Fibroblast of pulmonary artery (primary cell): ENCODE data around the gene BPGM.

Experiments used
- DNase-seq: peaks from one replicate; pipeline ENCODE4 v3.0.0-alpha.2; 2010; ENCODE audit warnings: low read depth
- H3K4me3 ChIP-seq: replicated peaks from 2 replicates; pipeline ENCODE4 v1.5.1; 2011; ENCODE audit warnings: low read depth, mild to moderate bottlenecking, control low read depth, low read length, moderate library complexity
- TF ChIP-seq, protein P1 (sequence below): IDR thresholded peaks from 2 replicates; pipeline ENCODE4 v1.5.1; 2011; ENCODE audit warnings: mild to moderate bottlenecking, control low read depth, low read length, inconsistent platforms; ENCODE audit errors: missing control alignments

Gene BPGM

DNA sequence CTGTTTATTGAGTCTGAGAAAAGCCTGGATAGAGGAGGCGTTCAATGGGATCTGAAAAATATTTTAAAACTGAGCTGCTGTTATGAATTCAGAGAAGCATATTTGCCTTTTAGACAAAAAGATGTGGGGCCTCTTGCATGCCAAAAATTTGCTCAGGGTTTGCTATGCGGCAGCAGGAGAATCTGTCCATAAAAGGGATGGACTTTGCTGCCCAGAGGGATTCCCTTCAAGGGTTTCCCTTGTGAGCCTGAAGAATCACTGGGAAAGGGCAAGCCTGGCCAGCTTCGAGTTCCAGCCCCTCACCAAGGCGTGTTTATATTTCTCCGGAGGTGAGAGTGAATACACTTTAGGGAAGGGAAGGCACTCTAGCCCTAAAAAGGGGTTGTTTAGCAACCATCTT lies 77.2 kb downstream of the BPGM start:
- TF ChIP-seq, protein P1, sequence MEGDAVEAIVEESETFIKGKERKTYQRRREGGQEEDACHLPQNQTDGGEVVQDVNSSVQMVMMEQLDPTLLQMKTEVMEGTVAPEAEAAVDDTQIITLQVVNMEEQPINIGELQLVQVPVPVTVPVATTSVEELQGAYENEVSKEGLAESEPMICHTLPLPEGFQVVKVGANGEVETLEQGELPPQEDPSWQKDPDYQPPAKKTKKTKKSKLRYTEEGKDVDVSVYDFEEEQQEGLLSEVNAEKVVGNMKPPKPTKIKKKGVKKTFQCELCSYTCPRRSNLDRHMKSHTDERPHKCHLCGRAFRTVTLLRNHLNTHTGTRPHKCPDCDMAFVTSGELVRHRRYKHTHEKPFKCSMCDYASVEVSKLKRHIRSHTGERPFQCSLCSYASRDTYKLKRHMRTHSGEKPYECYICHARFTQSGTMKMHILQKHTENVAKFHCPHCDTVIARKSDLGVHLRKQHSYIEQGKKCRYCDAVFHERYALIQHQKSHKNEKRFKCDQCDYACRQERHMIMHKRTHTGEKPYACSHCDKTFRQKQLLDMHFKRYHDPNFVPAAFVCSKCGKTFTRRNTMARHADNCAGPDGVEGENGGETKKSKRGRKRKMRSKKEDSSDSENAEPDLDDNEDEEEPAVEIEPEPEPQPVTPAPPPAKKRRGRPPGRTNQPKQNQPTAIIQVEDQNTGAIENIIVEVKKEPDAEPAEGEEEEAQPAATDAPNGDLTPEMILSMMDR = no peak
- H3K4me3 ChIP-seq = no peak overlapping the region
- no peak for DNase-seq

- TF ChIP-seq, protein P1 = peak; percentile 82
- DNase-seq = peak; percentile 77
- H3K4me3 ChIP-seq = no peak overlapping the region
Observed at GRCh38 chr7:134724606-134725005, 78.0 kb downstream of the BPGM start.

DNA sequence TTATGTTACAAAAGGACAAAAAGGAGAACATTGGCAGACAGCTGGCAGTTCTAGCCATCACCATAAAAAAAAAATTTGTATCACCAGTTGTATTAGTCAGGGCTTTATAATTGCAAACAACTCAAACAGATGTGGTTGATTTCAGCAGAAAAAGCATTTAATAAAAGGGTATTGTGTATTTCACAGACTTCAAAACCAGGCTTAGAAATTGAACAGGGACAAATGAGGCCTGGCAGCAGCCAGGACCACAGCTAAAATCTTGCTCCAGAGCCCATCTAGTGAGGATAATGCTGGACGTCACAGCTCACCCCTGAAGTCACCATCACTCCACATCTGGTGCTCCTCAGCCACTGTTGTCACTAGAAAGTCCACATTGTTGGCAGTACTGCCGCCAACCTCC lies 79.9 kb downstream of the BPGM start:
- TF ChIP-seq, protein P1 = no peak
- H3K4me3 ChIP-seq = no peak overlapping the region
- DNase-seq = no peak

DNA sequence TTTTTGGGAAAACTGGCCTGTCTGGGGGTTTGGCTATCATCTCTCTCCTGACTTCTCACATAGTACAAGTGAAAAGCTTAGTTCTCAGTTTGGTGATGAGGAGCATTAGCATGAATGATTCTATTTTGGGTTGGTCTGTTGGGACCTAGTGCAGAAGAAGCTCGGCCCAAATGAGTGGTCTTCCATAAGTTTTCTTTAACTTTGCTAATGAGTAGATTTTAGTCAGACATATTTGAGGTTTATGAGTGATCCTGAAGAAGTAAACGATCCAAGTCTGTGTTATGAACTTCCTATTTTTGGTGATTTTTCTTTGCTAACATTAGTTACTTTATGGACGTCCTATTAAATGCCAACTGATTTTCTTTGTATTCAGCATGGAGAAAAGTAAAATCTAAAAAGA lies 81.1 kb downstream of the BPGM start:
- no peak overlapping the region for H3K4me3 ChIP-seq
- no peak for DNase-seq
- TF ChIP-seq, protein P1 = no peak
